WI38 (cell line): ENCODE data around the gene ASPHD2.

ENCODE experiments used
- H3K4me3 ChIP-seq: 2 replicates; pipeline ENCODE4 v1.5.1; 2011; ENCODE audit warnings: low read depth, mild to moderate bottlenecking, control low read depth, low read length
- TF ChIP-seq, protein P1 (sequence below): IDR thresholded peaks from 2 replicates; pipeline ENCODE4 v1.5.1; 2012; ENCODE audit warnings: low read depth, mild to moderate bottlenecking, control low read depth, low read length

Gene ASPHD2

GRCh38 chr22:26483439-26484359 lies 54.6 kb downstream of the ASPHD2 start, which contains the start of the genes HPS4 and SRRD:
Gene HPS4 (minus strand): TSS chr22:26483783. CDS start chr22:26481762, 2,021 bp downstream.
Gene SRRD (plus strand): TSS chr22:26483877. CDS start chr22:26483891, 14 bp downstream.
- TF ChIP-seq, protein P1, sequence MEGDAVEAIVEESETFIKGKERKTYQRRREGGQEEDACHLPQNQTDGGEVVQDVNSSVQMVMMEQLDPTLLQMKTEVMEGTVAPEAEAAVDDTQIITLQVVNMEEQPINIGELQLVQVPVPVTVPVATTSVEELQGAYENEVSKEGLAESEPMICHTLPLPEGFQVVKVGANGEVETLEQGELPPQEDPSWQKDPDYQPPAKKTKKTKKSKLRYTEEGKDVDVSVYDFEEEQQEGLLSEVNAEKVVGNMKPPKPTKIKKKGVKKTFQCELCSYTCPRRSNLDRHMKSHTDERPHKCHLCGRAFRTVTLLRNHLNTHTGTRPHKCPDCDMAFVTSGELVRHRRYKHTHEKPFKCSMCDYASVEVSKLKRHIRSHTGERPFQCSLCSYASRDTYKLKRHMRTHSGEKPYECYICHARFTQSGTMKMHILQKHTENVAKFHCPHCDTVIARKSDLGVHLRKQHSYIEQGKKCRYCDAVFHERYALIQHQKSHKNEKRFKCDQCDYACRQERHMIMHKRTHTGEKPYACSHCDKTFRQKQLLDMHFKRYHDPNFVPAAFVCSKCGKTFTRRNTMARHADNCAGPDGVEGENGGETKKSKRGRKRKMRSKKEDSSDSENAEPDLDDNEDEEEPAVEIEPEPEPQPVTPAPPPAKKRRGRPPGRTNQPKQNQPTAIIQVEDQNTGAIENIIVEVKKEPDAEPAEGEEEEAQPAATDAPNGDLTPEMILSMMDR: no peak
- peak within 1 kb of the TSS; percentile 94 for H3K4me3 ChIP-seq

DNA sequence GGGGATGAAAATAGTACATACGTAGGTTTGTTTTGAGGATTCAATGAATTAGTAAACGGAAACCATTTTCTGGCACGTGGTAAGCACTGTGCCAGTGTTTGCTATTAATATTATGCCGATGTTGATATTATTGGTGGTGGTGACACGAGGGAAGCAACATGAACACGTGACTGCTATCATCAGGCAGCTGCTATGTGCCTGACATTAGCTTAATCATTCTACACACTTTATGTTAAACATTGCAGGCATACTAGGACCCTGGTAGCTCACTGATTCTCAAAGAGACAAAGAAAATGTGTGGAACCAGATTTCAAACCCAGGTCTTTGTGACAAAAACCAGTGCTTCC lies 55.3 kb downstream of the ASPHD2 start:
- peak overlapping the region; percentile 94 for H3K4me3 ChIP-seq
- TF ChIP-seq, protein P1: no peak

DNA sequence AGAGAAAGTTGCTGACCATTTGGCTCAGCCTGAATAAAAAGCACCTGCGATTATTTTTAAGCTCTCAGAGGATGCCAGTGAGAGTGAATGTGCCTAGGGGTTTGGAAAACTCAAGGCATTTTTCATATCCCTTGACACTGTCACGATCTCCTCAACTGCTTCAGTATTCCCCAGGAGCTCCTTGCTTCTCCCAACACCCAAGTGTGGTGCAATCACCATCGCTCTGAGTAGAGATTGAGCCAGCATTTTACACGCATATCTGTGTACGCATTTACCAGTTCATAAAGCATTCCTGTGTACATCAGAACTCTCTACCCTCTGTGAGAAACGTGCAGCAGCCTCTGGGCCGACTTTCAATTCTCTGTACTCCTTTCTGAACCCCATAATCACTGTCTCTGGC lies 56.0 kb downstream of the ASPHD2 start:
- H3K4me3 ChIP-seq: no peak overlapping the region
- TF ChIP-seq, protein P1: no peak

DNA sequence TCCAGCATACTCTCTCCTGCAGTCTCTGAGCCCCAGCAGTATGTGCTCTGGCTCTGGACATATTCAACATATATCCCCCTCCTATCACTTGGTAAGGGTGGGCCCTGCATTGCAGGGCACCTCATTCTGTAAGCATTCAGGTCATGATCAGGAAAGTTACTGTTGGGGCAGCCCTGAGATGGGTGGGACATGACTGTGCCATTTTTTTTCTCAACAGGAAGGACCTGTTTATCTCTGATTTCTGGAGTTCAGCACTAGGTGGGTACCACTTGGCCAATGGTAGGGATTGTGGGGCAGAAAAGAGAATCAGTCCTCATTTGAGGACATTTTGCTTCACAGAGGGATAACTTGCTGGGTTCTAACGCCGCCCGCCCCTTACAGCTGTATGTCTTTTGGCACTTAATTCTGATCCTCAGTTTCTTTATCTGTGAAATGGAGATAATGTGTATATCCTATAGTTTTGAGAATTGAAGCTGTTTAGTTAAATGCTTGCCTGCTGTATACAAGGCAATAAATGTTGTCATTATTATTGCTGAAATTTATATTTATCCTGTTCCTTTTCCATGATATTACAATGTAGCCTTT lies 56.8 kb downstream of the ASPHD2 start:
- TF ChIP-seq, protein P1: no peak
- H3K4me3 ChIP-seq: no peak overlapping the region

DNA sequence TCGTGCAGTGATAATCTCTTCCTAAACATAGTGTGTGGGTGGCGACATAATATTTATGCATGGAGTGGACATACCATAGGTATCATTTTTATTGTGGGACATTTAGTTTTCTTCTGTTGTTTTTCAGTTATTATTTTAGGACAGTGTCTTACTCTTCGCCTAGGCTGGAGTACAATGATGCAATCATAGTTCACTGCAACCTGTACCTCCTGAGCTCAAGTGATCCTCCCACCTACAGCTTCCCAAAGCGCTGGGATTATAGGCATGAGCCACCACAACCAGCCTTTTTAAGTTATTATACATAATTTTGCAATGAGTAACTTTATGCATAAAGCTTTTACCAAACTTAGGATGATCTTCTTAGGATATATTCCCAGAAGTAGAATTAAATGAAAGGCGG lies 57.3 kb downstream of the ASPHD2 start:
- TF ChIP-seq, protein P1: no peak
- no peak overlapping the region for H3K4me3 ChIP-seq

DNA sequence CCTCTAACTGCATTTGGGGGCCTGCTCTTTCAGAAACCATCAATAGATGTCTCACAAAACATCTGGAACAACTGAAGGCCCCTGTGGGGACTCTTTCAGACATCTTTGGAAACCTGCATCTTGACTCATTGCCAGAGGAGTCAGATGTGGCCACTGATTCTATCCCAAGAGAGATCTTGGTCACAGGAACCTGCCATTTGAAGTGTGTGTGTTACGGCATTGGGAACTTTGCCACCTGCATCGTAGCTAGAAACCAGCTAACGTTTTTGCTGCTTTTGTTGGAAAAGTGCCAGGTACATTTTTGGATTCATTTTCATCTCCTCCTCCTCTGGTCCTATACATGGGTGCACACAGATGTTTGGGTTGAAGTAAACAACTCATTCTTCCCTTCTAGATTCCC lies 58.9 kb downstream of the ASPHD2 start:
- TF ChIP-seq, protein P1: no peak
- no peak overlapping the region for H3K4me3 ChIP-seq

GRCh38 chr22:26489447-26490036 lies 60.5 kb downstream of the ASPHD2 start:
- TF ChIP-seq, protein P1: no peak
- no peak overlapping the region for H3K4me3 ChIP-seq
